Measurements from ENCODE around the gene SRSF4. TPM values are rescaled to one million over a fixed set of nuclear protein-coding genes. Genes with fewer than 3 reads are reported as not detected.

The SRSF4 gene
- total and polyA plus RNA-seq, 9 of the 15 experiments (the other 6 are each of a cell fraction or from before 2014, with no cell fraction given) = 15.9 to 132 (median 82.0) TPM

- TF ChIP-seq CEBPZ (IDR thresholded peaks at IDR 0.05; ENCODE audit: borderline replicate concordance, low read depth, low read length) = no peak
- TF ChIP-seq BMI1 (IDR thresholded peaks at IDR 0.05; ENCODE audit: low read length) = no peak
- TF ChIP-seq ZBTB1 (CRISPR knock-in tag; IDR thresholded peaks at IDR 0.05; ENCODE audit: borderline replicate concordance, low read depth) = no peak
- no peak for TF ChIP-seq ZKSCAN3 (CRISPR knock-in tag; IDR thresholded peaks at IDR 0.05)
- TF ChIP-seq PPARD (CRISPR knock-in tag; IDR thresholded peaks at IDR 0.05) = no peak
- TF ChIP-seq CHD2 (IDR thresholded peaks at IDR 0.05; ENCODE audit: low read depth, low read length) = no peak
- no peak for TF ChIP-seq SPI1 (IDR thresholded peaks at IDR 0.05; ENCODE audit: borderline replicate concordance, low read depth, low read length)
- no peak for TF ChIP-seq TSHZ1 (CRISPR knock-in tag; IDR thresholded peaks at IDR 0.05)
- TF ChIP-seq MED1 (CRISPR knock-in tag; IDR thresholded peaks at IDR 0.05; ENCODE audit: borderline replicate concordance) = no peak
- peak; percentile 36 for TF ChIP-seq PHF20 (IDR thresholded peaks at IDR 0.05; ENCODE audit: partially characterized antibody)
- TF ChIP-seq, protein P1, sequence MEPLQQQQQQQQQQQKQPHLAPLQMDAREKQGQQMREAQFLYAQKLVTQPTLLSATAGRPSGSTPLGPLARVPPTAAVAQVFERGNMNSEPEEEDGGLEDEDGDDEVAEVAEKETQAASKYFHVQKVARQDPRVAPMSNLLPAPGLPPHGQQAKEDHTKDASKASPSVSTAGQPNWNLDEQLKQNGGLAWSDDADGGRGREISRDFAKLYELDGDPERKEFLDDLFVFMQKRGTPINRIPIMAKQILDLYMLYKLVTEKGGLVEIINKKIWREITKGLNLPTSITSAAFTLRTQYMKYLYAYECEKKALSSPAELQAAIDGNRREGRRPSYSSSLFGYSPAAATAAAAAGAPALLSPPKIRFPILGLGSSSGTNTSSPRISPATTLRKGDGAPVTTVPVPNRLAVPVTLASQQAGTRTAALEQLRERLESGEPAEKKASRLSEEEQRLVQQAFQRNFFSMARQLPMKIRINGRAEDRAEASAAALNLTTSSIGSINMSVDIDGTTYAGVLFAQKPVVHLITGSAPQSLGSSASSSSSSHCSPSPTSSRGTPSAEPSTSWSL (CRISPR knock-in tag; IDR thresholded peaks at IDR 0.05; ENCODE audit: borderline replicate concordance) = no peak
- TF ChIP-seq POLR2A (conservative IDR thresholded peaks at IDR 0.05) = 0 out of 2 replicates have a peak, but pooled peaks have one; percentile 45
- no peak for TF ChIP-seq GATA2 (CRISPR knock-in tag; IDR thresholded peaks at IDR 0.05)
- peak; percentile 70 for TF ChIP-seq HMGN3 (IDR thresholded peaks at IDR 0.05; ENCODE audit: borderline replicate concordance, extremely low read depth, insufficient read length, low read depth, low read length)
- TF ChIP-seq SMARCA4 (IDR thresholded peaks at IDR 0.05) = peak; percentile 33; the same call in 1 of the 2 replicates
- peak; percentile 84 to 90 for TF ChIP-seq MAZ (CRISPR knock-in tag; conservative IDR thresholded peaks at IDR 0.05 in 1 of 2, IDR thresholded peaks at IDR 0.05 in 1 of 2)
- TF ChIP-seq RCOR1 (IDR thresholded peaks at IDR 0.05; ENCODE audit: borderline replicate concordance in 1 of 2, low read depth in 2 of 2, low read length in 2 of 2) = peak in 1 of 2 experiments; percentile 32; a peak in 1 of 4 replicates
- TF ChIP-seq NFIC (IDR thresholded peaks at IDR 0.05) = no peak
- no peak for TF ChIP-seq ZNF146 (CRISPR knock-in tag; IDR thresholded peaks at IDR 0.05; ENCODE audit: unreplicated experiment)
- TF ChIP-seq ATF7 (IDR thresholded peaks at IDR 0.05) = no peak
Measured at GRCh38 chr1:29124366-29125236, 57.1 kb downstream of the SRSF4 start (continued).

Data from K562 (cell line).